K562 (cell line): ENCODE measurements around the gene MCL1. TPM values are rescaled to one million over a fixed set of nuclear protein-coding genes. Genes with fewer than 3 reads are reported as not detected.

Source experiments
- BACH1 ChIP-seq: fragments of 200-800 bp; sonication (Bioruptor generic); IDR thresholded peaks from 2 replicates; pipeline ENCODE4 v1.6.1; 2016; ENCODE audit warnings: missing genetic modification characterization, missing compliant biosample characterization
- BCOR ChIP-seq: fragments of 450-650 bp; IDR thresholded peaks from 2 replicates; pipeline ENCODE4 v1.6.1; 2016
- CC2D1A ChIP-seq: fragments of 450-650 bp; IDR thresholded peaks from 2 replicates; pipeline ENCODE4 v1.6.1; 2017; ENCODE audit warnings: mild to moderate bottlenecking
- CEBPG ChIP-seq, 3 experiments: fragments of 200-800 bp in 1 of 3; sonication (Bioruptor generic) in 1 of 3; sonication (generic) in 1 of 3; formaldehyde crosslinking in 1 of 3; IDR thresholded peaks in 2 of 3; conservative IDR thresholded peaks in 1 of 3; 2 replicates each; pipeline versions ENCODE4 v1.6.1 to v1.8.0; 2016 to 2022; ENCODE audit warnings: missing compliant biosample characterization in 2 of 3, missing genetic modification characterization in 2 of 3, mild to moderate bottlenecking in 1 of 3, missing genetic modification reagents in 1 of 3
- CSDE1 ChIP-seq, 2 experiments: fragments of 450-650 bp; IDR thresholded peaks; 2 replicates each; pipeline ENCODE4 v1.6.1; 2016; ENCODE audit warnings: mild to moderate bottlenecking in 1 of 2
- ESRRA ChIP-seq: fragments of 450-650 bp; IDR thresholded peaks from 2 replicates; pipeline ENCODE4 v1.6.1; 2014; ENCODE audit warnings: low read depth, mild to moderate bottlenecking, moderate library complexity, borderline replicate concordance
- FOXA3 ChIP-seq, 2 experiments: fragments of 450-650 bp in 1 of 2; sonication (generic) in 1 of 2; formaldehyde crosslinking; IDR thresholded peaks in 1 of 2; conservative IDR thresholded peaks in 1 of 2; 2 replicates each; pipeline versions ENCODE4 v1.4.0 to v1.8.0; 2020 to 2022; ENCODE audit warnings: mild to moderate bottlenecking in 2 of 2, missing genetic modification reagents in 1 of 2
- GABPA ChIP-seq: fragments of 200-800 bp; sonication (Bioruptor generic); conservative IDR thresholded peaks from 2 replicates; pipeline ENCODE4 v1.6.1; 2016; ENCODE audit warnings: low read depth, missing genetic modification characterization, missing compliant biosample characterization
- HLTF ChIP-seq: fragments of 450-650 bp; IDR thresholded peaks from 2 replicates; pipeline ENCODE4 v1.6.1; 2016
- HMGN3 ChIP-seq: IDR thresholded peaks from 2 replicates; pipeline ENCODE4 v1.6.1; 2011; ENCODE audit warnings: borderline replicate concordance, low read depth, mild to moderate bottlenecking, mixed read lengths, low read length; ENCODE audit not compliant: insufficient read length; ENCODE audit errors: extremely low read depth
- HSF4 ChIP-seq: fragments of 250-450 bp; sonication (Bioruptor Pico); IDR thresholded peaks from 2 replicates; pipeline ENCODE4 v2.1.2; 2022; ENCODE audit warnings: mild to moderate bottlenecking, moderate library complexity, borderline replicate concordance
- RBM17 ChIP-seq: fragments of 200-400 bp; formaldehyde crosslinking; IDR thresholded peaks from 2 replicates; pipeline ENCODE4 v1.6.1; 2017; ENCODE audit warnings: low read depth, mild to moderate bottlenecking, low read length, borderline replicate concordance
- SMAD3 ChIP-seq: fragments of 450-650 bp; formaldehyde crosslinking; conservative IDR thresholded peaks from 2 replicates; pipeline ENCODE4 v1.4.0; 2020; ENCODE audit warnings: mild to moderate bottlenecking
- SP1 ChIP-seq: sonication (generic); formaldehyde crosslinking; IDR thresholded peaks from 2 replicates; pipeline ENCODE4 v1.8.1; 2022; ENCODE audit warnings: mild to moderate bottlenecking, missing genetic modification reagents
- STAG1 ChIP-seq: sonication (generic); formaldehyde crosslinking; IDR thresholded peaks from 2 replicates; pipeline ENCODE4 v1.5.0; 2020; ENCODE audit warnings: missing genetic modification reagents, borderline replicate concordance
- TAF9B ChIP-seq: fragments of 450-650 bp; IDR thresholded peaks from 2 replicates; pipeline ENCODE4 v1.6.1; 2018; ENCODE audit warnings: mild to moderate bottlenecking; ENCODE audit not compliant: partially characterized antibody
- XRCC3 ChIP-seq: fragments of 450-650 bp; IDR thresholded peaks from 2 replicates; pipeline ENCODE4 v1.6.1; 2017; ENCODE audit warnings: mild to moderate bottlenecking, moderate library complexity
- ZNF174 ChIP-seq: fragments of 250-450 bp; sonication (Bioruptor Pico); IDR thresholded peaks from 2 replicates; pipeline ENCODE4 v1.4.0; 2020; ENCODE audit warnings: mild to moderate bottlenecking
- ZNF347 ChIP-seq: fragments of 450-650 bp; formaldehyde crosslinking; IDR thresholded peaks from 2 replicates; pipeline ENCODE4 v1.4.0; 2020; ENCODE audit warnings: low read depth, mild to moderate bottlenecking, moderate library complexity
- ZNF766 ChIP-seq: fragments of 200-800 bp; sonication (Bioruptor generic); conservative IDR thresholded peaks from 2 replicates; pipeline ENCODE4 v1.6.1; 2016; ENCODE audit warnings: missing genetic modification characterization, missing compliant biosample characterization
- polyA plus RNA-seq, 8 experiments: library from polyadenylated mRNA; depleted of rRNA in 4 of 8; stranded (reverse) in 5 of 8; unstranded in 3 of 8; fragments of >200 nt; fragmentation: Nextera tagmentation in 2 of 8; fragmentation: Illumina TruSeq in 1 of 8; extraction: Ambion mirVana in 2 of 8; extraction: Trizol in 1 of 8; gene quantifications; 2 replicates each; pipeline versions ENCODE4 v1.2.1 to v1.2.3, GENCODE V29; 2011 to 2014; ENCODE audit warnings: inconsistent platforms in 1 of 8, missing spikeins in 1 of 8
- total RNA-seq, 7 experiments: library from RNA; depleted of rRNA in 6 of 7; stranded (reverse); fragments of >200 nt in 6 of 7; fragmentation: Illumina TruSeq in 2 of 7; extraction: Trizol in 2 of 7; gene quantifications; 2 replicates each; pipeline versions ENCODE4 v1.2.1 to v1.2.3, GENCODE V29; 2011 to 2021; ENCODE audit warnings: low replicate concordance in 1 of 7
- TF ChIP-seq, protein P1 (sequence below): fragments of 250-450 bp; sonication (Bioruptor Pico); IDR thresholded peaks from 2 replicates; pipeline ENCODE4 v1.8.0; 2022; ENCODE audit warnings: inconsistent platforms, mild to moderate bottlenecking, moderate library complexity, borderline replicate concordance
- TF ChIP-seq, protein P2 (sequence below): fragments of 450-650 bp; IDR thresholded peaks from 2 replicates; pipeline ENCODE4 v1.6.1; 2017; ENCODE audit warnings: mild to moderate bottlenecking, moderate library complexity

The MCL1 gene
- total and polyA plus RNA-seq, 9 of the 15 experiments (the other 6 are each of a cell fraction or from before 2014, with no cell fraction given) = 27.1 to 224 (median 138) TPM

DNA sequence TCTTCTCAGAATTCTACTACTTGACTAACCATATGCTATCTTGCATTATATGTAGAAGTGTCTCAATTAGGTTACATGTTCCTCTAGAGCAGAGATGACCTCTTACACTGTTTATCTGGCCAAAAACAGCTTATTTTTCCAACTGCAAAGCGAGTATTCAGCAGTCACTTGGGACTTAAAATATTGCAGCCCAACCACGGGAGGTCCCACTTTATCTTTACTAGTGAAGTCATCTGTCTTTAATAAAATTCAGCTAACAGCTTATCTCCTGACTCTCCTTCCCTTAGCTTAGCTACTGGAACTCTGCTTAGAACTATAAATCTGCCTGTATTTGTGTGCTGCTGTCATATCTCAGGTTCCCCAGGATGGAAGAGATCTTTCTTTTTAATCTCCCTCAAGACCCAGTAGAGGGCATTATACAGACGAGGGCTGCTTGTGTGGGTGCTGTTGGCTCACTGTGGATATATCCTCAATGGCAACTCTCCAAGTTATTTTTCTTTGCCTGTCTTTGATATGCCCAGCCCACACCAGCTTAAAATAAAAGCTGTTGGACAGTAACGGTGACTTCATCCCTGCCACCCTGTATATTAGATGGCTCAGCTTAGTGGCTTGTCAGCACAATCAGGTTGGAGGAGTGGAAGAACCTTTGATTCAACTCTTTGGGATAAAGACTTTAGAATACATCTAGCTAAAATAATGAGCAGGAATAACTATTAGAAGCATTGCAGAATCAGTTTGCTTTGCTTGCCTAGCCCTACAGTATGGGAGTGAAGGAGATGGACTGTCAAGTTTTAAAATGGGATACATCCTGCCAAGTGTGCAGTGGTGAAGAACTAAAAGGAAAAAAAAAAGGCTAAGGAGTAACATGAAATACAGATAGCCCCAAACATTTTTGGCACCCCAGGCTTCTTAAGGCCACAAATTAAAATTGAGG lies 40.4 kb upstream of the MCL1 start (continued):
- TF ChIP-seq HMGN3 (no peak), ZNF766 (CRISPR knock-in tag) (peak; percentile 49; the same call in 1 of the 2 replicates), HSF4 (CRISPR knock-in tag) (no peak), ESRRA (peak; percentile 38; the same call in 1 of the 2 replicates), FOXA3 (CRISPR knock-in tag; conservative IDR thresholded peaks at IDR 0.05 in 1 of 2, IDR thresholded peaks at IDR 0.05 in 1 of 2) (no peak; a peak in 1 of 4 replicates), TAF9B (peak; percentile 59), BACH1 (tag) (no peak), CC2D1A (peak; percentile 85; the same call in 1 of the 2 replicates), XRCC3 (no peak), CEBPG (CRISPR knock-in tag; IDR thresholded peaks at IDR 0.05) (no peak), CEBPG (tag; conservative IDR thresholded peaks at IDR 0.05 in 1 of 2, IDR thresholded peaks at IDR 0.05 in 1 of 2) (no peak), SP1 (CRISPR knock-in tag) (no peak; the same call in 1 of the 2 replicates), RBM17 (no peak), CSDE1 (IDR thresholded peaks at IDR 0.05) (no peak), GABPA (tag) (peak; percentile 22; the same call in 1 of the 2 replicates), ZNF347 (CRISPR knock-in tag) (no peak), BCOR (no peak; the same call in 1 of the 2 replicates), SMAD3 (CRISPR knock-in tag) (no peak), HLTF (no peak), STAG1 (CRISPR knock-in tag) (no peak), ZNF174 (CRISPR knock-in tag) (no peak)
- TF ChIP-seq, protein P1, sequence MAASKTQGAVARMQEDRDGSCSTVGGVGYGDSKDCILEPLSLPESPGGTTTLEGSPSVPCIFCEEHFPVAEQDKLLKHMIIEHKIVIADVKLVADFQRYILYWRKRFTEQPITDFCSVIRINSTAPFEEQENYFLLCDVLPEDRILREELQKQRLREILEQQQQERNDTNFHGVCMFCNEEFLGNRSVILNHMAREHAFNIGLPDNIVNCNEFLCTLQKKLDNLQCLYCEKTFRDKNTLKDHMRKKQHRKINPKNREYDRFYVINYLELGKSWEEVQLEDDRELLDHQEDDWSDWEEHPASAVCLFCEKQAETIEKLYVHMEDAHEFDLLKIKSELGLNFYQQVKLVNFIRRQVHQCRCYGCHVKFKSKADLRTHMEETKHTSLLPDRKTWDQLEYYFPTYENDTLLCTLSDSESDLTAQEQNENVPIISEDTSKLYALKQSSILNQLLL (CRISPR knock-in tag) = no peak
- TF ChIP-seq, protein P2, sequence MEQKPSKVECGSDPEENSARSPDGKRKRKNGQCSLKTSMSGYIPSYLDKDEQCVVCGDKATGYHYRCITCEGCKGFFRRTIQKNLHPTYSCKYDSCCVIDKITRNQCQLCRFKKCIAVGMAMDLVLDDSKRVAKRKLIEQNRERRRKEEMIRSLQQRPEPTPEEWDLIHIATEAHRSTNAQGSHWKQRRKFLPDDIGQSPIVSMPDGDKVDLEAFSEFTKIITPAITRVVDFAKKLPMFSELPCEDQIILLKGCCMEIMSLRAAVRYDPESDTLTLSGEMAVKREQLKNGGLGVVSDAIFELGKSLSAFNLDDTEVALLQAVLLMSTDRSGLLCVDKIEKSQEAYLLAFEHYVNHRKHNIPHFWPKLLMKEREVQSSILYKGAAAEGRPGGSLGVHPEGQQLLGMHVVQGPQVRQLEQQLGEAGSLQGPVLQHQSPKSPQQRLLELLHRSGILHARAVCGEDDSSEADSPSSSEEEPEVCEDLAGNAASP = no peak
